PC-3 (cell line): ENCODE results near the gene ACYP2. TPM values are rescaled to one million over a fixed set of nuclear protein-coding genes. Genes with fewer than 3 reads are reported as not detected.

Experiments used
- ATAC-seq: fragments of 200-7000 bp; cut with Tn5 transposase; 2 replicates; pipeline ENCODE4 v1.9.1; 2020; ENCODE audit warnings: mild to moderate bottlenecking, moderate library complexity
- BruUV-seq: library from RNA; stranded (reverse); fragments of 400-500 nt; replicated peaks from 2 replicates; lab custom pipeline; 2021; lab: Mats Ljungman, UMichigan
- CTCF ChIA-PET: fragments of 300-600 bp; sonication (Branson Sonifier 250); formaldehyde crosslinking; loops from one replicate; lab custom pipeline; 2022; ENCODE audit warnings: antibody characterized with exemption; lab: Charles Lee
- POLR2A ChIA-PET: fragments of 300-600 bp; sonication (Branson Sonifier 250); formaldehyde crosslinking; loops from one replicate; lab custom pipeline; 2022; ENCODE audit warnings: antibody characterized with exemption; ENCODE audit not compliant: unreplicated experiment; lab: Charles Lee
- DNase-seq: peaks from one replicate; pipeline ENCODE4 v3.0.0-alpha.2; 2015
- H2AFZ ChIP-seq: fragments of 300-600 bp; sonication (generic); 2 replicates; pipeline ENCODE4 v1.6.0; 2016; ENCODE audit warnings: antibody characterized with exemption, low read length
- H3F3A ChIP-seq: fragments of 300-600 bp; sonication (generic); one replicate; pipeline ENCODE4 v1.6.0; 2017; ENCODE audit warnings: antibody characterized with exemption, low read length, control low read depth, mild to moderate bottlenecking; ENCODE audit not compliant: unreplicated experiment
- H3K27ac ChIP-seq: fragments of 300-600 bp; sonication (generic); 2 replicates; pipeline ENCODE4 v1.5.1; 2016; ENCODE audit warnings: mild to moderate bottlenecking, low read length
- H3K27me3 ChIP-seq: fragments of 300-600 bp; sonication (generic); 2 replicates; pipeline ENCODE4 v1.6.1; 2016; ENCODE audit warnings: low read length, mixed read lengths
- H3K36me3 ChIP-seq: fragments of 300-600 bp; sonication (generic); 2 replicates; pipeline ENCODE4 v1.6.1; 2016; ENCODE audit warnings: low read depth, mixed run types, low read length, mixed read lengths
- H3K4me1 ChIP-seq: fragments of 300-600 bp; sonication (generic); 2 replicates; pipeline ENCODE4 v1.5.1; 2016; ENCODE audit warnings: low read length; ENCODE audit not compliant: insufficient read depth
- H3K4me2 ChIP-seq: fragments of 300-600 bp; sonication (generic); 2 replicates; pipeline ENCODE4 v1.6.0; 2016; ENCODE audit warnings: low read length
- H3K4me3 ChIP-seq: fragments of 300-600 bp; sonication (generic); 2 replicates; pipeline ENCODE4 v1.5.1; 2016; ENCODE audit warnings: mild to moderate bottlenecking, low read length, mixed read lengths
- H3K79me2 ChIP-seq: fragments of 300-600 bp; sonication (generic); 2 replicates; pipeline ENCODE4 v1.6.1; 2017; ENCODE audit warnings: low read length, mixed read lengths
- H3K9ac ChIP-seq: fragments of 300-600 bp; sonication (generic); 2 replicates; pipeline ENCODE4 v1.6.0; 2016; ENCODE audit warnings: mild to moderate bottlenecking, low read length
- H3K9me2 ChIP-seq: fragments of 300-600 bp; sonication (generic); replicated peaks from 2 replicates; pipeline ENCODE4 v1.6.1; 2016; ENCODE audit warnings: mixed run types, low read length, mixed read lengths
- H3K9me3 ChIP-seq: fragments of 300-600 bp; sonication (generic); 2 replicates; pipeline ENCODE4 v1.6.1; 2016; ENCODE audit warnings: low read length, mixed read lengths
- H4K20me1 ChIP-seq: fragments of 300-600 bp; sonication (generic); 2 replicates; pipeline ENCODE4 v1.6.1; 2016; ENCODE audit warnings: low read length, mixed read lengths
- EZH2 ChIP-seq: fragments of 300-600 bp; sonication (generic); IDR thresholded peaks from one replicate; pipeline ENCODE4 v1.6.1; 2017; ENCODE audit warnings: antibody characterized with exemption, mild to moderate bottlenecking, low read length; ENCODE audit not compliant: unreplicated experiment
- EZH2phosphoT487 ChIP-seq: fragments of 300-600 bp; sonication (generic); IDR thresholded peaks from 2 replicates; pipeline ENCODE4 v1.6.1; 2018; ENCODE audit warnings: mild to moderate bottlenecking, antibody characterized with exemption, low read length, borderline replicate concordance
- intact Hi-C: fragments of 100-400 bp; cut with micrococcal nuclease; formaldehyde crosslinking; loops from 2 replicates; pipeline ENCODE4 v1.9.0; 2023
- total RNA-seq: library from RNA; depleted of rRNA; stranded (reverse); fragments of >200 nt; gene quantifications from 2 replicates; pipeline ENCODE4 v1.2.3, GENCODE V29; 2014
- TF ChIP-seq, protein P1 (sequence below): fragments of 300-600 bp; sonication (generic); conservative IDR thresholded peaks from 2 replicates; pipeline ENCODE4 v1.5.1; 2017; ENCODE audit warnings: antibody characterized with exemption, low read depth, mild to moderate bottlenecking, low read length

The ACYP2 gene
- total RNA-seq, 1 experiment from 2014 or later: 8.3 TPM

DNA sequence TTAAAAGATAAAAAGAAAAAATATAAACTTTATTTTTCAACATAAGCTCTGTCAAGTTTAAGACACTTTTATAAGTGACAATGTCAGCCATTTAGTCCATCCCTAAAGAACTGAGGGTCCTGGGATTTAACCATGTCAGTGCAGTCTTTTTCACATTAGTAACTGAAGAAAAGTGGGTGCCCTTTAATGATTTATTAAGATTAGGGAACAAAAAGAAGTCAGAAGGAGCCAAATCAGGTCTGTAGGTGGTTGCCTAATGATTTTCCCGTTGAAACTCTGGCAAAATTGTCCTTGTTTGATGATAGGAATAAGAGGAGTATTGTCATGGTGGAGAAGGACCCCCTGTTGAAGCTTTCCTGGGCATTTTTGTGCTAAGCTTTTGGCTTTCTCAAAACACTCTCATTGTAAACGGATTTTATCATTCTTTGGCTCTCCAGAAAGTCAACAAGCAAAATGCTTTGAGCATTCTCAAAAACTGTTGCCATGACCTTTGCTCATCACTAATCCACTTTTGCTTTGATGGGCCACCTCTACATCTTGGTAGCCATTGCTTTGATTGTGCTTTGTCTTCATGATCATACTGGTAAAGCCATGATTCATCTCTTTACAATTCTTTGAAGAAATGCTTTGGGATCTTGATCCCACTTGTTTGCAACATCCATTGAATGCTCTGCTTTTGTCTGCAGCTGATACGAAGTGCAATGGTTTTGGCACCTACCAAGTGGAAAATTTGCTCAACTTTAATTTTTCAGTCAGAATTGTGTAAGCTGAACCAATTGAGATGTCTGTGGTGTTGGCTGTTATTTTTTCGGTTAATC lies 118.6 kb downstream of the ACYP2 start:
- Histone ChIP-seq H3K4me1 (no peaks in the 10 kb centered on the region), H2AFZ (no peak overlapping the region), H3K27ac (no peak overlapping the region), H3K79me2 (no peaks in the 10 kb centered on the region), H3K4me2 (no peak overlapping the region), H4K20me1 (no peaks in the 10 kb centered on the region), H3K9me3 (no peaks in the 10 kb centered on the region), H3K9me2 (no peaks in the 10 kb centered on the region), H3K36me3 (no peaks in the 10 kb centered on the region), H3K27me3 (no peaks in the 10 kb centered on the region), H3K4me3 (no peak overlapping the region), H3K9ac (no peak overlapping the region), H3F3A (no peaks in the 10 kb centered on the region)
- intact Hi-C loops: no loop called here
- no peak for ATAC-seq
- DNase-seq: no peak
- BruUV-seq: no TSS peak
- POLR2A ChIA-PET: no interaction called here
- TF ChIP-seq, protein P1, sequence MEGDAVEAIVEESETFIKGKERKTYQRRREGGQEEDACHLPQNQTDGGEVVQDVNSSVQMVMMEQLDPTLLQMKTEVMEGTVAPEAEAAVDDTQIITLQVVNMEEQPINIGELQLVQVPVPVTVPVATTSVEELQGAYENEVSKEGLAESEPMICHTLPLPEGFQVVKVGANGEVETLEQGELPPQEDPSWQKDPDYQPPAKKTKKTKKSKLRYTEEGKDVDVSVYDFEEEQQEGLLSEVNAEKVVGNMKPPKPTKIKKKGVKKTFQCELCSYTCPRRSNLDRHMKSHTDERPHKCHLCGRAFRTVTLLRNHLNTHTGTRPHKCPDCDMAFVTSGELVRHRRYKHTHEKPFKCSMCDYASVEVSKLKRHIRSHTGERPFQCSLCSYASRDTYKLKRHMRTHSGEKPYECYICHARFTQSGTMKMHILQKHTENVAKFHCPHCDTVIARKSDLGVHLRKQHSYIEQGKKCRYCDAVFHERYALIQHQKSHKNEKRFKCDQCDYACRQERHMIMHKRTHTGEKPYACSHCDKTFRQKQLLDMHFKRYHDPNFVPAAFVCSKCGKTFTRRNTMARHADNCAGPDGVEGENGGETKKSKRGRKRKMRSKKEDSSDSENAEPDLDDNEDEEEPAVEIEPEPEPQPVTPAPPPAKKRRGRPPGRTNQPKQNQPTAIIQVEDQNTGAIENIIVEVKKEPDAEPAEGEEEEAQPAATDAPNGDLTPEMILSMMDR: no peak
- no peak for TF ChIP-seq EZH2
- TF ChIP-seq EZH2phosphoT487: no peak
- CTCF ChIA-PET: no interaction called here

DNA sequence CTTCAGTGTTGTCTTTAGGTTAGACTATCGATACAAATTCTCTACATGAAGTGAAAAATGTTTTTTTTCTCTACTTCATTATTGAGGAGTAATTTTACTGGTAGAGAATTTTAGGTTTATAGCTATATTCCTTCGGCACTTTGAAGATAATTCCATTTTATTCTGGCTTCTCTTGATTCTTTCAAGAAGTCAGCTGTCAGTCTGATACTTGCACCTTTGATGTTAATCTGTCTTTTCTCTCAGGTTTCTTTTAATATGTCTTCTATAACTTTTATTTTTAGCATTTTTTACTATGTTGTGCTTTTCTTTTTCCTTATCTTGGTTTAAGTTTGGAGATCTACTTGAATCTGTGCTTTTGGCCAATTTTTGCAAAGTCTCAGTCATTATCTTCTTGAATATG lies 122.0 kb downstream of the ACYP2 start:
- CTCF ChIA-PET: no interaction called here
- H2AFZ ChIP-seq: no peak overlapping the region

More for the DNA sequence above, 122.0 kb downstream of the ACYP2 start:
- Histone ChIP-seq H3K27me3 (no peaks in the 10 kb centered on the region), H3K36me3 (no peaks in the 10 kb centered on the region), H4K20me1 (no peaks in the 10 kb centered on the region), H3F3A (no peaks in the 10 kb centered on the region), H3K4me3 (no peak overlapping the region), H3K9ac (no peak overlapping the region), H3K9me3 (no peaks in the 10 kb centered on the region), H3K4me2 (no peak overlapping the region), H3K9me2 (no peaks in the 10 kb centered on the region), H3K4me1 (no peaks in the 10 kb centered on the region), H3K79me2 (no peaks in the 10 kb centered on the region), H3K27ac (no peak overlapping the region)
- POLR2A ChIA-PET: no interaction called here
- intact Hi-C loops: no loop called here
- DNase-seq: no peak
- TF ChIP-seq EZH2phosphoT487 (no peak), EZH2 (no peak)
- TF ChIP-seq, protein P1: no peak
- no peak for ATAC-seq
- no TSS peak for BruUV-seq
